BLaER1 (cell line): Measurements from ENCODE around the gene PXT1.
A peak's percentile ranks its signal among the peaks of the same experiment; 100 is the strongest.

Experiments
- H3K27ac ChIP-seq: shearing (Covaris generic); formaldehyde crosslinking; 2 replicates; pipeline ENCODE4 v1.8.1; 2022
- H3K27me3 ChIP-seq: shearing (Covaris generic); formaldehyde crosslinking; 2 replicates; pipeline ENCODE4 v1.8.1; 2022
- H3K36me3 ChIP-seq: shearing (Covaris generic); formaldehyde crosslinking; 2 replicates; pipeline ENCODE4 v1.8.1; 2022
- H3K4me1 ChIP-seq: shearing (Covaris generic); formaldehyde crosslinking; 2 replicates; pipeline ENCODE4 v1.8.1; 2022
- H3K4me2 ChIP-seq: shearing (Covaris generic); formaldehyde crosslinking; 2 replicates; pipeline ENCODE4 v1.8.1; 2022
- H3K4me3 ChIP-seq: shearing (Covaris generic); formaldehyde crosslinking; 2 replicates; pipeline ENCODE4 v1.8.1; 2022
- H3K9ac ChIP-seq: shearing (Covaris generic); formaldehyde crosslinking; 2 replicates; pipeline ENCODE4 v1.8.1; 2022
- H3K9me3 ChIP-seq: shearing (Covaris generic); formaldehyde crosslinking; 2 replicates; pipeline ENCODE4 v1.8.1; 2022
- H4K20me1 ChIP-seq: shearing (Covaris generic); formaldehyde crosslinking; 2 replicates; pipeline ENCODE4 v1.8.1; 2022
- Cebpa-rat ChIP-seq: shearing (Covaris generic); IDR thresholded peaks from 2 replicates; pipeline ENCODE4 v1.8.1; 2022

Gene PXT1

DNA sequence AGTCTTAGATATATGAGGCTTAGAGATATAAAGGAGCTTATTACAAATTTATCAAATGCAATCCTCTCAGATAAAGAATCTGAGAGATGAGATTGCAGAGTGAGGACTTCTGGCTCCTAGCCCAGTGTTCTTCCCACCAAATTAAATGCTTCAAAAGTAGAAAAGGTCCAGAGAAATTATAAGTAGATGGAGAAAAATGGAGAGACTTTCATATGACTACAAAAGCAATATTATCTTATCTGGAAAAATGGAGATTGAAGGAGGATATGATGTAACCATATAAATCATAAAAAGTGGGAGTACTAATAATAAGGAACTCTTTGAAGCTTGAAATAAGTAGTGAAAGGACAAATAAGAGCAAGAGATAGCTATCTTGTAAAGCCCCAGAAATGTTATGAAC lies 3.0 kb upstream of the PXT1 start:
- Histone ChIP-seq H3K9ac (no peak overlapping the region), H3K4me2 (peak overlapping the region; percentile 89), H3K4me1 (peaks cover 39% of the 10 kb centered on the region), H3K36me3 (peaks cover 38% of the 10 kb centered on the region), H3K27ac (no peak overlapping the region), H3K9me3 (peaks cover 27% of the 10 kb centered on the region), H4K20me1 (peaks cover 66% of the 10 kb centered on the region), H3K27me3 (no peaks in the 10 kb centered on the region), H3K4me3 (no peak overlapping the region)
- no peak for TF ChIP-seq Cebpa-rat

DNA sequence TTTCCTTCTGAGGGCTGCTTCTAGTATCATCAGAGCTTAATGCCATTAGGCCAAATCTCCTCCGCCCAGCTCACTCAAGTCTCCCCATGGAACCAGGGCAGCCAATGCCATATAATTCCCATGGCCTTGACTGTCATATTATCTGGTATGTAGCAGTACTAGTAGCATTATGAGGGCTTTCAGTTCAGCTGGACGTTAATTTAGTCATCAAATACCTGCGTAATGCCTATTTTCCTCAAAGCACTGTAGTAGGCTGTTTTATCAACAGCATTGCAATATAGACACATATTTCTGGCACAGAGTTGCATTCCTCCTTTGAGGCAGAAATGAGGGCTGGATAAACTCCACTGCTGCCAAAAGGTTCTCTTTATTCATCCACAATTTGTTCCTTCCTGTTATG lies 1.8 kb upstream of the PXT1 start:
- peak overlapping the region; percentile 94; the same call in 1 of the 2 replicates for H3K27ac ChIP-seq
- no peak for TF ChIP-seq Cebpa-rat
- H3K4me3 ChIP-seq, result peak overlapping the region; percentile 80
- peak overlapping the region; percentile 88 for H3K9ac ChIP-seq
- H3K4me1 ChIP-seq, result peaks cover 39% of the 10 kb centered on the region
- no peaks in the 10 kb centered on the region for H3K27me3 ChIP-seq
- peaks cover 25% of the 10 kb centered on the region for H3K9me3 ChIP-seq
- H3K36me3 ChIP-seq, result peaks cover 35% of the 10 kb centered on the region
- peaks cover 54% of the 10 kb centered on the region for H4K20me1 ChIP-seq
- H3K4me2 ChIP-seq, result peak overlapping the region; percentile 89

DNA sequence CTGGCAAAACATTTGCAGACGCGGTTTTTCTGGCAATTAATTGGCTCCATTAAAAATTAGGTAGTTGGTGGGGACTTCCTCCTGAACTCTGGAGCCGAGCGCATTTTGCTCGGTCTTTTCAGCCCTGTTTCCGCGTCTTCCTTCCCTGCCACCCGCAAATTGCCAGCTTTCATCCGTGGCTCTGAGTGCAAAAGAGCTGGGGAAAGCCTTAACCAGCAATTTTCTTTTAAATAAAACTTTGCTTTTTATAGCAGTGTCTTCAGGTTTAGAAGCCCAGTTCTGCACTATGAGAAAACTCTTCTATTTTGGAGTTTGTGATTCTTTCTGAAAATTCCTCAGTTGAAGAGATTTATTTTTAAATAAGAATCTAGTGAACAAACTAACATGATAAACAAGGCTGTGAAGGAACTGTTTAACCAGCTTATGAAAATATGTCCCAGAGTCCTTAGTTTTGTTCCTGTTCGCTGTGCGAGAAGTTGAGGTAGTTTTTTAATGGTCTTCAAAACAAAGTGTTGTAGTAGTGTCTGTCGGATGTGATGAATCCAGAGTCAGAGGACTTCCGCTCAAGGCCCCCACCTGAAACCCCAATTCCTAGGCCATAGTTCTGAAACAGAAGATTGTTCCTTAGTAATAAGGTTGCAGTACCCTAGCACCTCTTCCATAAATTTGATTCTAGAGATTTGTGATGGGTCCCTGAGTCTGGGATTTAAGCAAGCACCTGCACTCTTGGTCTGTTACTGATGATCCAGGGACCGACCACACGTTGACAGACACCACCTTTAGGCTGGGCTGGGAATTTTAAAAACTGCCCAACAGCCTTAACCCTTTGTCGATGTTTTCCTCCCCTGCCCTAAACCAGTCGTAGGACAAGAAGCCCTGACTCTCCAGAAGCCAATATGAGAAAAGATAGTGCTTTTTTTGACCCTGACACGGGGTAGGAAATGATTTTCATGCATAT lies 1.1 kb upstream of the PXT1 start:
- Histone ChIP-seq H3K4me1 (peaks cover 39% of the 10 kb centered on the region), H3K27ac (peak overlapping the region; percentile 94)

DNA sequence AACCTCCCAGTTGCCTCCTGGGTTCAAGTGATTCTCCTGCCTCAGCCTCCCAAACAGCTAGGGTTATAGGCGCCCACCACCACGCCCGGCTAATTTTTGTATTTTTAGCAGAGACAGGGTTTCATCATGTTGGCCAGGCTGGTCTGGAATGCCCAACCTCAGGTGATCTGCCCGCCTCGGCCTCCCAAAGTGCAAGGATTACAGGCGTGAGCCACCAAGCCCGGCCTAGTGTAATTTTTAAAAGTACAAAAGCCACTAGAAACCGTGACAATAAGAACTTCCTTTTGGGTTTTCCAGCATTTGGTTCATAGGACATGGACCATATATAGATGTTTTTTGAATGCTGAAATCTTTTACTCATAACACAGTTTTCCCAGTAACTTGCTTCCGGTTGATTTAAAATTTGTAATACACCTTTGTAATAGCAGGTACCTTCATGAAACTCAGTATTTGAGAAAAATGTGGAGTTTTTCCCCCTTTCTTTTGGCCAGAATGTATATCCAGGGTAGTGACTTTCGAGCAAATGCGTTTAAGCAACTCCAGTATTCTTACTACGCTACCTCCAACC lies 467 bp downstream of the PXT1 start:
- H3K27ac ChIP-seq, result peak overlapping the region; percentile 94
- TF ChIP-seq Cebpa-rat, result no peak

More for the DNA sequence above, 1.1 kb upstream of the PXT1 start:
- Histone ChIP-seq H3K9me3 (peaks cover 18% of the 10 kb centered on the region), H3K27me3 (no peaks in the 10 kb centered on the region), H3K36me3 (peaks cover 28% of the 10 kb centered on the region), H3K4me2 (peak overlapping the region; percentile 89), H4K20me1 (peaks cover 47% of the 10 kb centered on the region), H3K9ac (peak overlapping the region; percentile 88), H3K4me3 (peak overlapping the region; percentile 80)
- TF ChIP-seq Cebpa-rat, result no peak

DNA sequence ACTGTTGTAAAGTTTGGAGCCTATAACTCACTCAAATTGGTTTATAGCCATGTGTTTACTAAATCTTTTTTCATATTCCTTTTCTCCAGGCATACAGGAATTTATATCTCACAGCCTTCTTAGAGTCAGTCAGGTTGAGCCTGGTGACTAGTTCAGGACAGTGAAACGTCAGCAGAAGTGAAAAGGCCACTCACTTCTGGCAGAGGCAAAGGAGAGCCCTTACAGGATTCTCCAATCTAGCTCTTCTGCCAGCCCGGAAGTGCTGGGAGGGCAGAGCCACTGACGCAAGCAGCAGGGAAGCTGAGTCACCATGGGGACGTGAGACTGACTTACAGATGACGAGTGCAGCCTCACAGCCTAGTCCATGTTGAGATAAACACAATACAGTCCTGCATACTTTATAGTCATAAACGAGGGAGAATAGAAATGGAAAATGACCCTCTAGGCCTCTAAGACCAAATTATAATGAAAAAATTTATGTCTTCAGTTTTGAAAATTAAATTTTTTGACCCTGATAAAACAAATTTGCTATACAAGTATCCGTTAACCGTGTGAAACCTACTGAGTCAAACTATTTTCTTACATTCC lies 1.3 kb downstream of the PXT1 start:
- 0 out of 2 replicates have a peak overlapping the region, but pooled peaks have one; percentile 4 for H3K9ac ChIP-seq
- peak overlapping the region; percentile 89 for H3K4me2 ChIP-seq
- no peak; the same call in 1 of the 2 replicates for TF ChIP-seq Cebpa-rat

More for the DNA sequence above, 467 bp downstream of the PXT1 start:
- peaks cover 12% of the 10 kb centered on the region; the same call in 1 of the 2 replicates for H3K36me3 ChIP-seq
- H3K9ac ChIP-seq, result peak overlapping the region; percentile 88
- H3K9me3 ChIP-seq, result peaks cover 4% of the 10 kb centered on the region
- peaks cover 32% of the 10 kb centered on the region for H4K20me1 ChIP-seq
- H3K4me3 ChIP-seq, result peak overlapping the region; percentile 80
- H3K4me1 ChIP-seq, result peaks cover 39% of the 10 kb centered on the region
- no peaks in the 10 kb centered on the region for H3K27me3 ChIP-seq
- H3K4me2 ChIP-seq, result peak overlapping the region; percentile 89

DNA sequence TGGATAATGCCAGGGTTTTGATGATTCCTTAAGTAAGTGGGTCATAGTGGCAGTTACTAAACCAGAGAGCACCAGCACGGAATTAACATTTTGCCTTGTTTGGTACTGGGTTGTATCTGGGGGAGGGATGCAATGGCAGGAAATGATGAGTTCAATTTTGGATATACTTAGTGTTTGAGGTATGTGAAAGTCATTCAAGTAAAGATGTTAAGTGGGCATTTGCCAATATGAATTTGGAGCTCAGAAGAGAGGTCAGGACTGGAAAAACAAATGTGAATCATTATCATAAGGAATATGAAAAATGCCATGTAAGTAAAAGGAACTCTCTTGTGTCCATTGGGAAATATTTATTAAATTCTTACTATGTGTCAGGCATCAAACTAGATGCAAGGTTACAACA lies 6.2 kb downstream of the PXT1 start:
- no peak overlapping the region for H3K27ac ChIP-seq
- no peak for TF ChIP-seq Cebpa-rat
- no peaks in the 10 kb centered on the region for H3K36me3 ChIP-seq
- no peaks in the 10 kb centered on the region for H4K20me1 ChIP-seq
- H3K4me1 ChIP-seq, result peaks cover 23% of the 10 kb centered on the region
- no peak overlapping the region for H3K4me3 ChIP-seq
- H3K4me2 ChIP-seq, result no peak overlapping the region
- H3K27me3 ChIP-seq, result no peaks in the 10 kb centered on the region
- H3K9me3 ChIP-seq, result no peaks in the 10 kb centered on the region
- no peak overlapping the region for H3K9ac ChIP-seq

More for the DNA sequence above, 1.3 kb downstream of the PXT1 start:
- H3K4me3 ChIP-seq, result no peak overlapping the region
- H3K9me3 ChIP-seq, result no peaks in the 10 kb centered on the region
- H4K20me1 ChIP-seq, result peaks cover 24% of the 10 kb centered on the region
- H3K4me1 ChIP-seq, result peaks cover 39% of the 10 kb centered on the region
- peaks cover 5% of the 10 kb centered on the region; the same call in 1 of the 2 replicates for H3K36me3 ChIP-seq
- no peaks in the 10 kb centered on the region for H3K27me3 ChIP-seq
- peak overlapping the region; percentile 94; the same call in 1 of the 2 replicates for H3K27ac ChIP-seq

DNA sequence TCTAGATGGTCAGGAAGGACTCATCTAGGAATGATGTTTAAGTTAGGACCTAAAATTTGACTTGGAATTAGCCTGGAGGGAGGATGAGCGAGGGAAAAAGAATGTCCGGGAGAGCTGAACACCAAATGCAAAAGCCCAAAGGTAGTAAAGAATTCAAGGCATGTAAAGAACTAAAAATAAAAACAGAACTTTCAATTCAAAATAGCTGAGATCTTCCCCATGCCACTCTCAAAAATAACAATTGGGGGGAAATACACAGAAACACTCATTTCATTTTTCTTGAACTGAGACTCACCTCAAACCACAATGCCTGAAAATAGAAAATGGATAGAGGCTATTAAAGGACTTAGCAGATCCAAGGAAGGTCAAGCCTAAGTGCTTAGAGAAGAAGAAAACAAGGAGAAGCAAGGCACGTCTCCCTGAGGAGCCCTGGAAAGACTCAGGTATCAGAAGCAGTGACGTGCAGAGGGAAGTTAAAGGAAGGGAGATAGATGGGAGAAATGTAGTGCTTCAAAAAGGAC lies 10.4 kb downstream of the PXT1 start:
- no peak overlapping the region for H3K27ac ChIP-seq
- no peaks in the 10 kb centered on the region for H3K36me3 ChIP-seq
- H3K9ac ChIP-seq, result no peak overlapping the region
- no peak for TF ChIP-seq Cebpa-rat
- H3K4me1 ChIP-seq, result peaks cover 15% of the 10 kb centered on the region; the same call in 1 of the 2 replicates
- H3K9me3 ChIP-seq, result no peaks in the 10 kb centered on the region
- peak overlapping the region; percentile 33 for H3K4me2 ChIP-seq
- no peak overlapping the region for H3K4me3 ChIP-seq
- no peaks in the 10 kb centered on the region for H3K27me3 ChIP-seq
- no peaks in the 10 kb centered on the region for H4K20me1 ChIP-seq

DNA sequence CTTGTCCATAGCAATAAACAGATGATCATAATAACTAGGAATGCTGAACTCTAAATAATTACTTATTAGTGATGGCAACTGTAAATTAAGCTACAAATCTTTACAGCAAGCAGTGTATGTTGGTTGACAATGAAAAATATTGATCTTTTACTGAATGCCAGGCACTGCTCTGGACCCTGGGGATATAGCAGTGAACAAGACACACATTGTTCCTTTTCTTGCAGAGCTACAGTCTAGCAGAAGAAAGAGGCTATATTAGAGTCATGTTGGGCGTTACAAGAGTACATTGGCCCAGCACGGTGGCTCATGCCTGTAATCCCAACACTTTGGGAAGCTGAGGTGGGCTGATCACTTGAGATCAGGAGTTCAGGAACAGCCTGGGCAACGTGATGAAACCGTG lies 11.5 kb downstream of the PXT1 start:
- H3K9me3 ChIP-seq, result no peaks in the 10 kb centered on the region

DNA sequence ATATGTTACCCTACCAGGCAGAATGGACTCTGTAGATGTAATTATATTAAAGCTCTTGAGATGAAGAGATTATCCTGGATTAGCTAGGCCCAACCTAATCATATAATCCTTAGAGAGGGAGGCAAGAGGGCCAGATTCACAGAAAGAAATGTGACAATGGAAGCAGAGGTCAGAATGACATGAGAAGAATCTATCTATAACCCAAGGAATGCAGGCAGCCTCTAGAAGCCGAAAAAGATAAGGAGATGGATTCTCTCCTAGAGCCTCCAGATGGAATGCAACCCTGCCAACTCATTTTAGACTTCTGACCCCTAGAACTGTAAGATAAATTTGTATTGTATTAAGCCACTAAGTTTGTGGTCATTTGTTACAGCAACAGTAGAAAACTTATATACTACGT lies 12.3 kb downstream of the PXT1 start:
- Histone ChIP-seq H3K4me3 (no peak overlapping the region), H3K27ac (no peak overlapping the region), H3K4me2 (no peak overlapping the region), H3K4me1 (peaks cover 15% of the 10 kb centered on the region; the same call in 1 of the 2 replicates), H3K9me3 (no peaks in the 10 kb centered on the region), H3K27me3 (no peaks in the 10 kb centered on the region), H3K36me3 (no peaks in the 10 kb centered on the region), H4K20me1 (no peaks in the 10 kb centered on the region), H3K9ac (no peak overlapping the region)
- no peak for TF ChIP-seq Cebpa-rat

More for the DNA sequence above, 11.5 kb downstream of the PXT1 start:
- Histone ChIP-seq H3K9ac (no peak overlapping the region), H4K20me1 (no peaks in the 10 kb centered on the region), H3K4me2 (no peak overlapping the region), H3K4me1 (peaks cover 15% of the 10 kb centered on the region; the same call in 1 of the 2 replicates), H3K27ac (no peak overlapping the region), H3K27me3 (no peaks in the 10 kb centered on the region), H3K36me3 (no peaks in the 10 kb centered on the region), H3K4me3 (no peak overlapping the region)
- no peak for TF ChIP-seq Cebpa-rat
